Neural cell (in vitro differentiated cells): ENCODE results near the gene TMC3. TPM values are rescaled to one million over a fixed set of nuclear protein-coding genes. Genes with fewer than 3 reads are reported as not detected.

ENCODE experiments used
- H2AFZ ChIP-seq: fragments of 200-600, 300-800 bp; sonication (generic), shearing (Covaris generic); 2 replicates; pipeline ENCODE4 v1.6.0; 2014; ENCODE audit warnings: low read depth, mild to moderate bottlenecking, antibody characterized with exemption, low read length, moderate library complexity
- H3F3A ChIP-seq: fragments of 200-600 bp; shearing (Covaris generic); 2 replicates; pipeline ENCODE4 v1.6.1; 2016; ENCODE audit warnings: mild to moderate bottlenecking, moderate library complexity, mixed read lengths, antibody characterized with exemption, low read length; ENCODE audit not compliant: insufficient read depth, poor library complexity, severe bottlenecking
- H3K27ac ChIP-seq: fragments of 200-600, 300-800 bp; sonication (generic), shearing (Covaris generic); 2 replicates; pipeline ENCODE4 v1.5.1; 2014; ENCODE audit warnings: mild to moderate bottlenecking, low read length, moderate library complexity
- H3K27me3 ChIP-seq: fragments of 300-800, 200-600 bp; sonication (generic), shearing (Covaris generic); 2 replicates; pipeline ENCODE4 v1.6.0; 2014; ENCODE audit warnings: mild to moderate bottlenecking, low read depth, low read length, moderate library complexity; ENCODE audit not compliant: insufficient read depth
- H3K36me3 ChIP-seq: fragments of 300-800, 200-600 bp; sonication (generic), shearing (Covaris generic); 2 replicates; pipeline ENCODE4 v1.5.1; 2014; ENCODE audit warnings: mild to moderate bottlenecking, antibody characterized with exemption, low read length, moderate library complexity; ENCODE audit not compliant: insufficient read depth
- H3K4me2 ChIP-seq: fragments of 300-800, 200-600 bp; sonication (generic), shearing (Covaris generic); 2 replicates; pipeline ENCODE4 v1.6.0; 2014; ENCODE audit warnings: mild to moderate bottlenecking, low read length
- H3K4me3 ChIP-seq: fragments of 300-800, 200-600 bp; sonication (generic), shearing (Covaris generic); 2 replicates; pipeline ENCODE4 v1.5.1; 2014; ENCODE audit warnings: mild to moderate bottlenecking, low read length, moderate library complexity
- H3K79me2 ChIP-seq: fragments of 200-600 bp; shearing (Covaris generic); replicated peaks from 2 replicates; pipeline ENCODE4 v1.6.0; 2014; ENCODE audit warnings: mild to moderate bottlenecking, low read length, moderate library complexity; ENCODE audit not compliant: insufficient read depth
- H3K9ac ChIP-seq: fragments of 300-800, 200-600 bp; sonication (generic), shearing (Covaris generic); 2 replicates; pipeline ENCODE4 v1.6.1; 2016; ENCODE audit warnings: mild to moderate bottlenecking, low read length, mixed read lengths
- H3K9me2 ChIP-seq: fragments of 200-600 bp; shearing (Covaris generic); 2 replicates; pipeline ENCODE4 v1.6.1; 2016; ENCODE audit warnings: mild to moderate bottlenecking, low read length, mixed read lengths; ENCODE audit not compliant: insufficient read depth
- H3K9me3 ChIP-seq: fragments of 200-600, 300-800 bp; sonication (generic), shearing (Covaris generic); 2 replicates; pipeline ENCODE4 v1.6.1; 2016; ENCODE audit warnings: mild to moderate bottlenecking, mixed run types, low read length, moderate library complexity, mixed read lengths
- H4K20me1 ChIP-seq: fragments of 200-600 bp; shearing (Covaris generic); 2 replicates; pipeline ENCODE4 v1.6.1; 2016; ENCODE audit warnings: mild to moderate bottlenecking, mixed run types; ENCODE audit not compliant: insufficient read depth
- EP300 ChIP-seq: fragments of 450-650 bp; conservative IDR thresholded peaks from 2 replicates; pipeline ENCODE4 v1.6.1; 2014; ENCODE audit warnings: antibody characterized with exemption, mild to moderate bottlenecking, moderate library complexity; ENCODE audit not compliant: poor library complexity, severe bottlenecking
- EZH2 ChIP-seq: fragments of 200-600, 300-800 bp; shearing (Covaris generic), sonication (generic); IDR thresholded peaks from 2 replicates; pipeline ENCODE4 v1.6.1; 2014; ENCODE audit warnings: antibody characterized with exemption, low read length, borderline replicate concordance, mild to moderate bottlenecking; ENCODE audit not compliant: insufficient read depth, poor library complexity, severe bottlenecking
- MXI1 ChIP-seq: fragments of 450-650 bp; conservative IDR thresholded peaks from 2 replicates; pipeline ENCODE4 v1.6.1; 2014; ENCODE audit warnings: antibody characterized with exemption, mild to moderate bottlenecking; ENCODE audit not compliant: poor library complexity, severe bottlenecking
- POLR2AphosphoS5 ChIP-seq: IDR thresholded peaks from 2 replicates; pipeline ENCODE4 v1.6.1; 2012
- RAD21 ChIP-seq: fragments of 450-650 bp; conservative IDR thresholded peaks from 2 replicates; pipeline ENCODE4 v1.6.1; 2014; ENCODE audit warnings: antibody characterized with exemption, mild to moderate bottlenecking, moderate library complexity
- REST ChIP-seq: IDR thresholded peaks from 2 replicates; pipeline ENCODE4 v1.6.1; 2012; ENCODE audit warnings: borderline replicate concordance
- SMC3 ChIP-seq: fragments of 450-650 bp; conservative IDR thresholded peaks from 2 replicates; pipeline ENCODE4 v1.6.1; 2014; ENCODE audit warnings: antibody characterized with exemption, mild to moderate bottlenecking, moderate library complexity; ENCODE audit not compliant: poor library complexity
- TAF1 ChIP-seq: IDR thresholded peaks from 2 replicates; pipeline ENCODE4 v1.6.1; 2012; ENCODE audit warnings: low read depth
- polyA plus RNA-seq: library from polyadenylated mRNA; depleted of rRNA; stranded (reverse); fragments of >200 nt; gene quantifications from 2 replicates; pipeline ENCODE4 v1.2.3, GENCODE V29; 2014
- TF ChIP-seq, protein P1 (sequence below): fragments of 450-650 bp; IDR thresholded peaks from 2 replicates; pipeline ENCODE4 v1.5.1; 2014; ENCODE audit warnings: antibody characterized with exemption, mild to moderate bottlenecking, moderate library complexity; ENCODE audit not compliant: poor library complexity, severe bottlenecking

TMC3 gene
- polyA plus RNA-seq, 1 donor from 2014 or later = not detected

DNA sequence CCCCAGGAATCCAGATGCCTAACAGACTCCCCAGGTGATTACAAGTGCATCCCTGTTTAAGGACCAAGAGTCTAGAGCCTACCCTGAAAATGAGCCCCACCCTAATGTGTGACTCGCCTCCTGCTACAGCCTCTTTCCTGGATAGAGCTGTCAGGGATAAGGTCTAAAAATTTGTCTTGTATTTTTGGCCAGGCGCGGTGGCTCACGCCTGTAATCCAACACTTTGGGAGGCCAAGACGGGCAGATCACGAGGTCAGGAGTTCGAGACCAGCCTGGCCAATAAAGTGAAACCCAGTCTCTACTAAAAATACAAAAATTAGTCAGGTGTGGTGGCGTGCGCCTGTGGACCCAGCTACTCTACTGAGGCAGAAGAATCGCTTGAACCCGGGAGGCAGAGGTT is 11.2 kb downstream of the TMC3 start:
- H3K79me2 ChIP-seq = no peaks in the 10 kb centered on the region
- no peaks in the 10 kb centered on the region for H3K9me3 ChIP-seq
- no peaks in the 10 kb centered on the region for H3K36me3 ChIP-seq
- H3K4me3 ChIP-seq = no peak overlapping the region
- H3K27me3 ChIP-seq = no peaks in the 10 kb centered on the region
- no peak overlapping the region for H3K27ac ChIP-seq
- no peaks in the 10 kb centered on the region for H3F3A ChIP-seq
- H3K4me2 ChIP-seq = no peak overlapping the region
- H3K9me2 ChIP-seq = no peaks in the 10 kb centered on the region
- no peaks in the 10 kb centered on the region for H4K20me1 ChIP-seq
- H3K9ac ChIP-seq = no peak overlapping the region
- H2AFZ ChIP-seq = no peak overlapping the region
- TF ChIP-seq TAF1 (no peak), REST (no peak), EP300 (no peak), POLR2AphosphoS5 (no peak), RAD21 (no peak), SMC3 (no peak), EZH2 (no peak), MXI1 (no peak)
- TF ChIP-seq, protein P1, sequence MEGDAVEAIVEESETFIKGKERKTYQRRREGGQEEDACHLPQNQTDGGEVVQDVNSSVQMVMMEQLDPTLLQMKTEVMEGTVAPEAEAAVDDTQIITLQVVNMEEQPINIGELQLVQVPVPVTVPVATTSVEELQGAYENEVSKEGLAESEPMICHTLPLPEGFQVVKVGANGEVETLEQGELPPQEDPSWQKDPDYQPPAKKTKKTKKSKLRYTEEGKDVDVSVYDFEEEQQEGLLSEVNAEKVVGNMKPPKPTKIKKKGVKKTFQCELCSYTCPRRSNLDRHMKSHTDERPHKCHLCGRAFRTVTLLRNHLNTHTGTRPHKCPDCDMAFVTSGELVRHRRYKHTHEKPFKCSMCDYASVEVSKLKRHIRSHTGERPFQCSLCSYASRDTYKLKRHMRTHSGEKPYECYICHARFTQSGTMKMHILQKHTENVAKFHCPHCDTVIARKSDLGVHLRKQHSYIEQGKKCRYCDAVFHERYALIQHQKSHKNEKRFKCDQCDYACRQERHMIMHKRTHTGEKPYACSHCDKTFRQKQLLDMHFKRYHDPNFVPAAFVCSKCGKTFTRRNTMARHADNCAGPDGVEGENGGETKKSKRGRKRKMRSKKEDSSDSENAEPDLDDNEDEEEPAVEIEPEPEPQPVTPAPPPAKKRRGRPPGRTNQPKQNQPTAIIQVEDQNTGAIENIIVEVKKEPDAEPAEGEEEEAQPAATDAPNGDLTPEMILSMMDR = no peak

- Histone ChIP-seq H2AFZ (no peak overlapping the region), H3K9me2 (no peaks in the 10 kb centered on the region), H3K9me3 (no peaks in the 10 kb centered on the region), H3K27ac (no peak overlapping the region), H3K27me3 (no peaks in the 10 kb centered on the region), H3K4me2 (no peak overlapping the region), H3K4me3 (no peak overlapping the region), H4K20me1 (no peaks in the 10 kb centered on the region), H3K79me2 (no peaks in the 10 kb centered on the region), H3K9ac (no peak overlapping the region), H3F3A (no peaks in the 10 kb centered on the region), H3K36me3 (no peaks in the 10 kb centered on the region)
- TF ChIP-seq, protein P1 = no peak
- TF ChIP-seq RAD21 = no peak
- TF ChIP-seq EP300 = no peak
- TF ChIP-seq POLR2AphosphoS5 = no peak
- no peak for TF ChIP-seq SMC3
- TF ChIP-seq REST = no peak
- TF ChIP-seq EZH2 = no peak
- TF ChIP-seq TAF1 = no peak
- no peak for TF ChIP-seq MXI1
Observed at GRCh38 chr15:81361891-81362290, 12.1 kb downstream of the TMC3 start.
